Lower lobe of right lung (tissue), 2 donors: ENCODE measurements around the gene C8G. TPM values are rescaled to one million over a fixed set of nuclear protein-coding genes. Genes with fewer than 3 reads are reported as not detected.

ENCODE experiments used
- ATAC-seq, 2 donors: fragments of 200-7000 bp; cut with Tn5 transposase; one replicate each; pipeline ENCODE4 v1.9.1; 2020 to 2022; ENCODE audit warnings: mild to moderate bottlenecking in 2 of 2, moderate library complexity in 2 of 2
- DNase-seq: peaks from one replicate; pipeline ENCODE4 v3.0.0-alpha.2; 2020
- H3K27ac ChIP-seq: fragments of 200-600 bp; one replicate; pipeline ENCODE4 v1.8.0; 2022
- H3K27me3 ChIP-seq: fragments of 200-600 bp; one replicate; pipeline ENCODE4 v1.8.0; 2022; ENCODE audit warnings: low read depth
- H3K36me3 ChIP-seq: fragments of 200-600 bp; one replicate; pipeline ENCODE4 v1.8.0; 2022; ENCODE audit warnings: mild to moderate bottlenecking
- H3K4me1 ChIP-seq: fragments of 200-600 bp; one replicate; pipeline ENCODE4 v1.8.0; 2022
- H3K4me3 ChIP-seq: fragments of 200-600 bp; one replicate; pipeline ENCODE4 v1.8.0; 2022; ENCODE audit warnings: mild to moderate bottlenecking
- H3K9me3 ChIP-seq: fragments of 200-600 bp; one replicate; pipeline ENCODE4 v1.8.0; 2022
- CTCF ChIP-seq: fragments of 200-600 bp; IDR thresholded peaks from one replicate; pipeline ENCODE4 v1.8.0; 2022; ENCODE audit warnings: antibody characterized with exemption, mild to moderate bottlenecking
- intact Hi-C: fragments of 100-400 bp; cut with DNase I; formaldehyde crosslinking; loops from one replicate; pipeline ENCODE4 v1.11.0; 2022
- total RNA-seq: library from RNA; stranded (reverse); fragmentation: NEBNext Ultra II Directional; extraction: Animal tissue kit (Norgen Biotek cat#: 25700); gene quantifications from one replicate; pipeline ENCODE4 v1.2.1, GENCODE V29; 2021
- donor health status: DM: no; HTN: yes; CAD: no; lungs with severe emphysema.

C8G gene
- total RNA-seq, 1 donor from 2014 or later = 2.2 TPM

GRCh38 chr9:136973618-136974617 lies 28.9 kb downstream of the C8G start:
- intact Hi-C loops = no loop called here
- H3K4me3 ChIP-seq = no peak overlapping the region
- no peak for DNase-seq
- no peak for ATAC-seq
- TF ChIP-seq CTCF = no peak
- no peaks in the 10 kb centered on the region for H3K27me3 ChIP-seq
- H3K4me1 ChIP-seq = peaks cover 43% of the 10 kb centered on the region
- H3K27ac ChIP-seq = peak overlapping the region; percentile 31
- no peaks in the 10 kb centered on the region for H3K9me3 ChIP-seq
- H3K36me3 ChIP-seq = no peaks in the 10 kb centered on the region

- TF ChIP-seq CTCF = no peak
- H3K4me1 ChIP-seq = peaks cover 43% of the 10 kb centered on the region
- intact Hi-C loops = no loop called here
- no peak for ATAC-seq
- H3K36me3 ChIP-seq = no peaks in the 10 kb centered on the region
- H3K4me3 ChIP-seq = peak overlapping the region; percentile 28
- no peaks in the 10 kb centered on the region for H3K9me3 ChIP-seq
- H3K27me3 ChIP-seq = no peaks in the 10 kb centered on the region
- no peak for DNase-seq
- H3K27ac ChIP-seq = peak overlapping the region; percentile 66
Observed at GRCh38 chr9:136974817-136975535, 29.9 kb downstream of the C8G start.

- Histone ChIP-seq H3K27ac (peak overlapping the region; percentile 66), H3K4me1 (peaks cover 43% of the 10 kb centered on the region), H3K36me3 (no peaks in the 10 kb centered on the region), H3K4me3 (peak overlapping the region; percentile 28), H3K27me3 (no peaks in the 10 kb centered on the region), H3K9me3 (no peaks in the 10 kb centered on the region)
- DNase-seq = peak; percentile 66
- peak; percentile 49 for TF ChIP-seq CTCF
- ATAC-seq = no peak
- intact Hi-C loops = no loop called here
Observed at GRCh38 chr9:136975644-136976043, 30.6 kb downstream of the C8G start.

GRCh38 chr9:136977223-136977622 lies 32.2 kb downstream of the C8G start, which contains the start of gene PTGDS:
PTGDS (plus strand) TSS chr9:136977504; CDS start chr9:136977579, 75 bp downstream.
- H3K27ac ChIP-seq = peak within 1 kb of the TSS; percentile 66
- no peaks in the 10 kb centered on the region for H3K9me3 ChIP-seq
- ATAC-seq (peak in 1 of 2 donors; percentile 20), DNase-seq (no peak)
- H3K4me1 ChIP-seq = peaks cover 51% of the 10 kb centered on the region
- no peaks in the 10 kb centered on the region for H3K36me3 ChIP-seq
- H3K27me3 ChIP-seq = no peaks in the 10 kb centered on the region
- TF ChIP-seq CTCF = no peak
- peak within 1 kb of the TSS; percentile 55 for H3K4me3 ChIP-seq
- intact Hi-C loops = no loop called here

- Histone ChIP-seq H3K4me1 (peaks cover 51% of the 10 kb centered on the region), H3K4me3 (peak overlapping the region; percentile 55), H3K36me3 (no peaks in the 10 kb centered on the region), H3K9me3 (no peaks in the 10 kb centered on the region), H3K27me3 (no peaks in the 10 kb centered on the region), H3K27ac (peak overlapping the region; percentile 66)
- DNase-seq (no peak), ATAC-seq (peak; percentile 0 to 12)
- no peak for TF ChIP-seq CTCF
- intact Hi-C loops = no loop called here
Observed at GRCh38 chr9:136977649-136978072, 32.6 kb downstream of the C8G start.
